ENCODE results near the gene NUP62.

Gene NUP62

GRCh38 chr19:49880162-49880869, 49.0 kb downstream of the NUP62 start:
- DNase-seq (ENCODE audit: low spot score), result no peak

GRCh38 chr19:49879243-49879963, 49.9 kb downstream of the NUP62 start:
- DNase-seq (ENCODE audit: low spot score), result no peak

GRCh38 chr19:49878744-49879070, 50.6 kb downstream of the NUP62 start:
- DNase-seq (ENCODE audit: low spot score), result no peak

- DNase-seq (ENCODE audit: low spot score), result peak; percentile 95
These were observed 51.2 kb downstream of the NUP62 start for GRCh38 chr19:49877879-49878743.

GRCh38 chr19:49877020-49877878, 52.1 kb downstream of the NUP62 start, which contains the start of the genes AKT1S1 and TBC1D17:
Gene AKT1S1 (minus strand): TSS chr19:49877355. CDS start chr19:49873295, 4,060 bp downstream.
Gene TBC1D17 (plus strand): TSS chr19:49877702. CDS start chr19:49877724, 22 bp downstream.
- peak; percentile 100 for DNase-seq (ENCODE audit: low spot score)

- DNase-seq (ENCODE audit: low spot score), result peak; percentile 98
These were observed 52.8 kb downstream of the NUP62 start for GRCh38 chr19:49876422-49877019.

- no peak for DNase-seq (ENCODE audit: low spot score)
These were observed 53.4 kb downstream of the NUP62 start for GRCh38 chr19:49875857-49876421.

GRCh38 chr19:49875177-49875576, 54.1 kb downstream of the NUP62 start:
- DNase-seq (ENCODE audit: low spot score), result no peak

GRCh38 chr19:49874503-49875157, 54.7 kb downstream of the NUP62 start:
- DNase-seq (ENCODE audit: low spot score), result no peak

- no peak for DNase-seq (ENCODE audit: low spot score)
These were observed 55.5 kb downstream of the NUP62 start for GRCh38 chr19:49873834-49874233.

GRCh38 chr19:49873129-49873521, 56.2 kb downstream of the NUP62 start:
- DNase-seq (ENCODE audit: low spot score), result no peak

- no peak for DNase-seq (ENCODE audit: low spot score)
These were observed 56.8 kb downstream of the NUP62 start for GRCh38 chr19:49872245-49873128.

GRCh38 chr19:49871349-49871985, 57.8 kb downstream of the NUP62 start:
- no peak for DNase-seq (ENCODE audit: low spot score)

GRCh38 chr19:49870309-49870901, 58.9 kb downstream of the NUP62 start:
- DNase-seq (ENCODE audit: low spot score), result no peak

- peak; percentile 100 for DNase-seq (ENCODE audit: low spot score)
These were observed 59.6 kb downstream of the NUP62 start for GRCh38 chr19:49869484-49870308.

- no peak for DNase-seq (ENCODE audit: low spot score)
These were observed 60.3 kb downstream of the NUP62 start for GRCh38 chr19:49869009-49869483.
